Subcutaneous adipose tissue (tissue), 4 donors: Measurements from ENCODE around the gene SORBS1. TPM values are rescaled to one million over a fixed set of nuclear protein-coding genes. Genes with fewer than 3 reads are reported as not detected.

Experiments
- CTCF ChIP-seq: fragments of 450-650 bp; IDR thresholded peaks from one replicate; pipeline ENCODE4 v1.5.1; 2016; ENCODE audit warnings: low read depth, mild to moderate bottlenecking, control low read depth, antibody characterized with exemption, moderate library complexity
- total RNA-seq, 4 donors: library from RNA; depleted of rRNA; stranded (reverse); fragments of >200 nt; gene quantifications; one replicate each; pipeline ENCODE4 v1.1.0, GENCODE V29; 2016

SORBS1 gene
- total RNA-seq, 4 donors from 2014 or later: 460 to 715 (median 623) TPM

GRCh38 chr10:95363303-95363912 is 197.8 kb downstream of the SORBS1 start:
- no peak for TF ChIP-seq CTCF

- TF ChIP-seq CTCF: no peak
Measured at GRCh38 chr10:95360122-95360714, 201.0 kb downstream of the SORBS1 start.

GRCh38 chr10:95359466-95359865 is 201.7 kb downstream of the SORBS1 start:
- no peak for TF ChIP-seq CTCF

GRCh38 chr10:95356190-95356955 is 204.8 kb downstream of the SORBS1 start:
- TF ChIP-seq CTCF: no peak

GRCh38 chr10:95355301-95355700 is 205.9 kb downstream of the SORBS1 start:
- TF ChIP-seq CTCF: no peak

- TF ChIP-seq CTCF: no peak
Measured at GRCh38 chr10:95354110-95354509, 207.1 kb downstream of the SORBS1 start.

- TF ChIP-seq CTCF: no peak
Measured at GRCh38 chr10:95353123-95353522, 208.0 kb downstream of the SORBS1 start.
